WTC11 (cell line): ENCODE measurements around the gene JSRP1. TPM values are rescaled to one million over a fixed set of nuclear protein-coding genes. Genes with fewer than 3 reads are reported as not detected.
A peak's percentile ranks its signal among the peaks of the same experiment; 100 is the strongest.

Experiments
- ATAC-seq: fragments of 200-7000 bp; cut with Tn5 transposase; 2 replicates; pipeline ENCODE4 v1.10.0; 2021; ENCODE audit warnings: mild to moderate bottlenecking, moderate library complexity
- CTCF ChIA-PET: fragments of 300-600 bp; sonication (Branson Sonifier 250); formaldehyde crosslinking; loops from one replicate; lab custom pipeline; 2021; ENCODE audit warnings: antibody characterized with exemption; lab: Charles Lee
- POLR2A ChIA-PET: fragments of 350-600 bp; sonication (Branson Sonifier 250); formaldehyde crosslinking; loops from one replicate; lab custom pipeline; 2021; ENCODE audit warnings: antibody characterized with exemption; lab: Charles Lee
- DNase-seq: peaks from one replicate; pipeline ENCODE4 v3.0.0; 2021; ENCODE audit warnings: low spot score
- H3K27ac Mint-ChIP-seq: 2 replicates; pipeline ENCODE4 v1.8.0; 2021; ENCODE audit warnings: mixed read lengths
- H3K27me3 Mint-ChIP-seq: 2 replicates; pipeline ENCODE4 v1.8.0; 2021; ENCODE audit warnings: low read depth, mild to moderate bottlenecking, moderate library complexity, mixed read lengths
- H3K36me3 Mint-ChIP-seq: 2 replicates; pipeline ENCODE4 v1.8.0; 2021; ENCODE audit warnings: mixed read lengths
- H3K4me1 Mint-ChIP-seq: 2 replicates; pipeline ENCODE4 v1.8.0; 2022; ENCODE audit warnings: mixed read lengths
- H3K4me3 Mint-ChIP-seq: 2 replicates; pipeline ENCODE4 v1.8.0; 2021; ENCODE audit warnings: mild to moderate bottlenecking, moderate library complexity, mixed read lengths
- H3K9me3 Mint-ChIP-seq: 2 replicates; pipeline ENCODE4 v1.8.0; 2021; ENCODE audit warnings: mixed read lengths
- ATF2 ChIP-seq: sonication (generic); formaldehyde crosslinking; IDR thresholded peaks from 2 replicates; pipeline ENCODE4 v1.8.1; 2022; ENCODE audit warnings: low read depth, missing genetic modification reagents, borderline replicate concordance
- CREM ChIP-seq: sonication (generic); formaldehyde crosslinking; IDR thresholded peaks from 2 replicates; pipeline ENCODE4 v1.8.1; 2022; ENCODE audit warnings: mild to moderate bottlenecking, missing genetic modification reagents, moderate library complexity
- FOXJ3 ChIP-seq: sonication (generic); formaldehyde crosslinking; IDR thresholded peaks from 2 replicates; pipeline ENCODE4 v1.9.0; 2021; ENCODE audit warnings: missing genetic modification reagents, mild to moderate bottlenecking, borderline replicate concordance
- GTF2I ChIP-seq: fragments of 250-450 bp; sonication (Bioruptor Pico); conservative IDR thresholded peaks from 2 replicates; pipeline ENCODE4 v1.4.0; 2021; ENCODE audit warnings: mild to moderate bottlenecking
- MYBL2 ChIP-seq: sonication (generic); formaldehyde crosslinking; IDR thresholded peaks from 2 replicates; pipeline ENCODE4 v1.8.1; 2023; ENCODE audit warnings: mild to moderate bottlenecking, moderate library complexity, missing genetic modification reagents
- NFATC4 ChIP-seq: fragments of 250-450 bp; sonication (Bioruptor Pico); IDR thresholded peaks from 2 replicates; pipeline ENCODE4 v1.9.0; 2021; ENCODE audit warnings: mild to moderate bottlenecking
- NFYB ChIP-seq: sonication (generic); formaldehyde crosslinking; conservative IDR thresholded peaks from 2 replicates; pipeline ENCODE4 v1.8.0; 2022; ENCODE audit warnings: low read depth, missing genetic modification reagents
- NR3C1 ChIP-seq: sonication (generic); formaldehyde crosslinking; conservative IDR thresholded peaks from 2 replicates; pipeline ENCODE4 v1.8.1; 2023; ENCODE audit warnings: low read depth, mild to moderate bottlenecking, missing genetic modification reagents
- RORB ChIP-seq: fragments of 250-450 bp; sonication (Bioruptor Pico); IDR thresholded peaks from 2 replicates; pipeline ENCODE4 v1.9.0; 2021; ENCODE audit warnings: mild to moderate bottlenecking
- SMAD4 ChIP-seq: sonication (generic); formaldehyde crosslinking; IDR thresholded peaks from 2 replicates; pipeline ENCODE4 v1.8.0; 2022; ENCODE audit warnings: mild to moderate bottlenecking, missing genetic modification reagents
- STAT6 ChIP-seq: sonication (generic); formaldehyde crosslinking; conservative IDR thresholded peaks from 2 replicates; pipeline ENCODE4 v1.8.1; 2023; ENCODE audit warnings: mild to moderate bottlenecking, low read depth, missing genetic modification reagents, moderate library complexity
- TEAD4 ChIP-seq: sonication (generic); formaldehyde crosslinking; IDR thresholded peaks from 2 replicates; pipeline ENCODE4 v1.8.0; 2022; ENCODE audit warnings: mild to moderate bottlenecking, missing genetic modification reagents
- USF1 ChIP-seq: sonication (generic); formaldehyde crosslinking; IDR thresholded peaks from 2 replicates; pipeline ENCODE4 v1.8.0; 2022; ENCODE audit warnings: mild to moderate bottlenecking, missing genetic modification reagents
- USF2 ChIP-seq: sonication (generic); formaldehyde crosslinking; IDR thresholded peaks from 2 replicates; pipeline ENCODE4 v1.8.1; 2023; ENCODE audit warnings: mild to moderate bottlenecking, missing genetic modification reagents, moderate library complexity
- ZNF671 ChIP-seq: fragments of 250-450 bp; sonication (Bioruptor Pico); IDR thresholded peaks from 2 replicates; pipeline ENCODE4 v1.8.0; 2021; ENCODE audit warnings: mild to moderate bottlenecking
- total RNA-seq: library from RNA; stranded (reverse); gene quantifications from 3 replicates; pipeline ENCODE4 v1.2.3, GENCODE V29; 2021

JSRP1 gene
- total RNA-seq, 1 experiment from 2014 or later, result 0.33 TPM

GRCh38 chr19:2273356-2274184, 17.4 kb upstream of the JSRP1 start (continued):
- TF ChIP-seq SMAD4 (CRISPR knock-in tag) (0 out of 2 replicates have a peak, but pooled peaks have one; percentile 59), USF2 (no peak), USF1 (CRISPR knock-in tag) (no peak; the same call in 1 of the 2 replicates), STAT6 (no peak), TEAD4 (CRISPR knock-in tag) (no peak), ZNF671 (CRISPR knock-in tag) (no peak), NFYB (CRISPR knock-in tag) (no peak), GTF2I (CRISPR knock-in tag) (no peak), RORB (CRISPR knock-in tag) (no peak), NR3C1 (peak; percentile 86; the same call in 1 of the 2 replicates), ATF2 (no peak), NFATC4 (CRISPR knock-in tag) (0 out of 2 replicates have a peak, but pooled peaks have one; percentile 51), MYBL2 (no peak), FOXJ3 (CRISPR knock-in tag) (no peak)

GRCh38 chr19:2271234-2272103, 15.3 kb upstream of the JSRP1 start:
- Mint-ChIP-seq H3K27ac (peak overlapping the region; percentile 96), H3K27me3 (no peaks in the 10 kb centered on the region; the same call in 1 of the 2 replicates), H3K9me3 (no peaks in the 10 kb centered on the region), H3K4me1 (peaks cover 32% of the 10 kb centered on the region), H3K4me3 (peak overlapping the region; percentile 82), H3K36me3 (peaks cover 8% of the 10 kb centered on the region)
- no peak for TF ChIP-seq CREM (CRISPR knock-in tag)
- DNase-seq (peak; percentile 20), ATAC-seq (no peak)
- ChIA-PET CTCF (interaction anchor here (0.6 to 3.0 kb wide), 4 partner anchors 10 to 366 kb away, joined by 3 to 13 read pairs (median 8); no protein-coding TSS in a partner anchor), POLR2A (interaction anchor here (0.6 to 0.8 kb wide), 2 partner anchors 10 to 33 kb away, joined by 3 read pairs; no protein-coding TSS in a partner anchor)
